Measurements from ENCODE around the gene GMDS. TPM values are rescaled to one million over a fixed set of nuclear protein-coding genes. Genes with fewer than 3 reads are reported as not detected.

The GMDS gene
- total RNA-seq, 1 experiment from 2014 or later, result 27.6 TPM

- H3K27ac ChIP-seq (ENCODE audit: insufficient read length, low read depth, low read length), result no peak overlapping the region
- H3K23me2 ChIP-seq (ENCODE audit: insufficient read length, low read depth, low read length, poor library complexity, severe bottlenecking), result no peaks in the 10 kb centered on the region
- H3K56ac ChIP-seq (ENCODE audit: insufficient read length, low read depth, low read length), result no peak overlapping the region
- H3K14ac ChIP-seq (ENCODE audit: insufficient read depth, low read length), result no peak overlapping the region
- H3K4me1 ChIP-seq (ENCODE audit: insufficient read depth, low read length), result no peaks in the 10 kb centered on the region
- Mint-ChIP-seq H3K36me3 (ENCODE audit: insufficient read depth in 1 of 3, low read depth in 3 of 3) (no peaks in the 10 kb centered on the region), H3K9me3 (no peaks in the 10 kb centered on the region), H3K4me1 (peaks cover 13 to 19% of the 10 kb centered on the region in 2 experiments), H3K27ac (no peak overlapping the region; a peak in 1 of 7 replicates), H3K4me3 (no peak overlapping the region), H3K27me3 (ENCODE audit: low read depth) (peaks cover 37% of the 10 kb centered on the region)
- TF ChIP-seq CTCF (conservative IDR thresholded peaks at IDR 0.05), result no peak
- no peak overlapping the region for H2BK120ac ChIP-seq (ENCODE audit: low read depth, low read length, poor library complexity, severe bottlenecking)
- no peak overlapping the region for H2AFZ ChIP-seq (ENCODE audit: low read length)
- no peak overlapping the region for H4K8ac ChIP-seq (replicated peaks; ENCODE audit: insufficient read length, low read depth, low read length)
- no peak overlapping the region for H3K4me2 ChIP-seq (ENCODE audit: insufficient read depth, insufficient read length, low read length)
- H2BK15ac ChIP-seq (ENCODE audit: low read depth, low read length), result no peak overlapping the region
- H4K20me1 ChIP-seq (ENCODE audit: control insufficient read depth, insufficient read depth, insufficient read length), result no peaks in the 10 kb centered on the region
- H3K27me3 ChIP-seq (ENCODE audit: insufficient read depth, low read length), result no peaks in the 10 kb centered on the region
- H2AK5ac ChIP-seq (ENCODE audit: insufficient read length, low read length), result no peak overlapping the region
- no peak overlapping the region for H2BK5ac ChIP-seq (ENCODE audit: insufficient read length, low read length)
- no peaks in the 10 kb centered on the region for H3K79me2 ChIP-seq (ENCODE audit: insufficient read depth, low read length)
- H3K9ac ChIP-seq (ENCODE audit: extremely low read depth, insufficient read length, low read length), result no peak overlapping the region
- H2BK20ac ChIP-seq (ENCODE audit: low read depth, low read length, poor library complexity, severe bottlenecking), result no peak overlapping the region
- no CpG with 5 or more reads among the region's 33 CpGs for WGBS (ENCODE audit: extremely low coverage, insufficient read length, low lambda C conversion rate)
- H3K23ac ChIP-seq (ENCODE audit: insufficient read length, low read depth, low read length), result no peak overlapping the region
- no peaks in the 10 kb centered on the region for H3K9me3 ChIP-seq (ENCODE audit: control insufficient read depth, low read depth, low read length)
- DNase-seq, result no peak
- H3K18ac ChIP-seq (ENCODE audit: insufficient read length, low read depth, low read length), result no peak overlapping the region
- H3K4ac ChIP-seq (ENCODE audit: low read depth, low read length), result no peak overlapping the region
- H3T11ph ChIP-seq (ENCODE audit: low read length), result no peak overlapping the region
- H3K79me1 ChIP-seq (ENCODE audit: insufficient read depth, low read depth, low read length, poor library complexity, severe bottlenecking), result no peaks in the 10 kb centered on the region
- no peak overlapping the region for H2BK12ac ChIP-seq (ENCODE audit: insufficient read length, low read depth, low read length)
- H4K5ac ChIP-seq (ENCODE audit: insufficient read length, low read depth, low read length), result no peak overlapping the region
- H4K91ac ChIP-seq (ENCODE audit: insufficient read length, low read depth, low read length), result no peak overlapping the region
Observed at GRCh38 chr6:1594445-1595200, 650.8 kb downstream of the GMDS start.
